Fibroblast of pulmonary artery (primary cell): ENCODE measurements around the gene RTF1.

ENCODE experiments used
- DNase-seq: peaks from one replicate; pipeline ENCODE4 v3.0.0-alpha.2; 2010; ENCODE audit warnings: low read depth
- H3K4me3 ChIP-seq: replicated peaks from 2 replicates; pipeline ENCODE4 v1.5.1; 2011; ENCODE audit warnings: low read depth, mild to moderate bottlenecking, control low read depth, low read length, moderate library complexity
- TF ChIP-seq, protein P1 (sequence below): IDR thresholded peaks from 2 replicates; pipeline ENCODE4 v1.5.1; 2011; ENCODE audit warnings: mild to moderate bottlenecking, control low read depth, low read length, inconsistent platforms; ENCODE audit errors: missing control alignments

RTF1 gene

DNA sequence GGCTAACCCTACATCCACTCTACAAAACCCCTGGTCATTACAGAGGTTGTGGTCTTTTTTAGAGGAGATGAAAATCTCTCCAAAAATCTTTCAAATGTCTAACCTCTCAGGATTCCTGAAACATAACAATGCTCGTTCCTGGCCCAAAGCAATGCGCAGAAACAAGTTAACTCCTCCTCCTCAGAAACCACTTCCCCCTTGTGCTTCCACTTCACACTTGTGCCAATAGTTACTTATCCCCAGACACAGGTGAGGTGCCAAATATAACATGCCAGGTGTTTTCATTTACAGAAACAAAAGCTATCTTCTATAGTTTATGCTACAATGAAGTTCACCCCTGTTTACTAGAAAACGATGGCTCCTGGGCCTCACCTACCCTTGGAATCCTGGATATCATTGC is 20.8 kb upstream of the RTF1 start:
- DNase-seq: no peak
- TF ChIP-seq, protein P1, sequence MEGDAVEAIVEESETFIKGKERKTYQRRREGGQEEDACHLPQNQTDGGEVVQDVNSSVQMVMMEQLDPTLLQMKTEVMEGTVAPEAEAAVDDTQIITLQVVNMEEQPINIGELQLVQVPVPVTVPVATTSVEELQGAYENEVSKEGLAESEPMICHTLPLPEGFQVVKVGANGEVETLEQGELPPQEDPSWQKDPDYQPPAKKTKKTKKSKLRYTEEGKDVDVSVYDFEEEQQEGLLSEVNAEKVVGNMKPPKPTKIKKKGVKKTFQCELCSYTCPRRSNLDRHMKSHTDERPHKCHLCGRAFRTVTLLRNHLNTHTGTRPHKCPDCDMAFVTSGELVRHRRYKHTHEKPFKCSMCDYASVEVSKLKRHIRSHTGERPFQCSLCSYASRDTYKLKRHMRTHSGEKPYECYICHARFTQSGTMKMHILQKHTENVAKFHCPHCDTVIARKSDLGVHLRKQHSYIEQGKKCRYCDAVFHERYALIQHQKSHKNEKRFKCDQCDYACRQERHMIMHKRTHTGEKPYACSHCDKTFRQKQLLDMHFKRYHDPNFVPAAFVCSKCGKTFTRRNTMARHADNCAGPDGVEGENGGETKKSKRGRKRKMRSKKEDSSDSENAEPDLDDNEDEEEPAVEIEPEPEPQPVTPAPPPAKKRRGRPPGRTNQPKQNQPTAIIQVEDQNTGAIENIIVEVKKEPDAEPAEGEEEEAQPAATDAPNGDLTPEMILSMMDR: no peak
- H3K4me3 ChIP-seq: no peak overlapping the region

DNA sequence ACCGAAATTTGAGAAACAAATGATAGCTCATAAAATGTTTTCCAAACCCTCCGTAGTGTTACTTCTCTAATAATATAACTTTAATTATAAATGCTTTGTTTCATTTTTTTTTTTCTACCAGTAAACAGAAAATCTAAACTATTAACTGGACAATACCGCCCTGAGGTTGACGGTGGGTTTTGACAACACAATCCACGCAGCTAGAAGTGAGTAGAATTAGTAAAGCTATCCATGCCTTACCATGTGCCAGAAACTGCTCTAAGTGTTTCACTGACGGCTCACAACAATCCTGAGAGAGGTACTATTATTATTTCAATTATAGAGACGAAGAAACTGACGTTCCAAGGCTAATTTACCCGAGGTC is 15.0 kb upstream of the RTF1 start:
- TF ChIP-seq, protein P1: no peak
- DNase-seq: no peak
- H3K4me3 ChIP-seq: peak overlapping the region; percentile 96

DNA sequence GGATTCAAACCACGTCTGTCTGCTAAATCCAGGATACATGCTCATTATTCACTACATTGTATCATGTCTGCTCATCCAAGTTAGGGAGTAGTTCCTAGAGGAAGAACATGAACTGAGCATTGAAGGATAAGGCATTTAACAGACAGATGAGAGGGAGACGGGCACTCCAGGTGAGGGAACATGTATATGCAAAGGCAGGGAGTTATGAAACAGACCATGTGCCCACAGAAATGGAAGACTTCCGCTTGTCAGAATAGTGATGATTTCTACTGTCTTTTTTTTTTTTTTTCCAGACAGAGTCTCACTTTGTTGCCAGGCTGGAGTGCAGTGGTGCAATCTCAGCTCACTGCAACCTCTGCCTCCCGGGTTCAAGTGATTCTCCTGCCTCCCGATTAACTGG is 9.6 kb upstream of the RTF1 start:
- TF ChIP-seq, protein P1: no peak
- no peak for DNase-seq
- H3K4me3 ChIP-seq: no peak overlapping the region

DNA sequence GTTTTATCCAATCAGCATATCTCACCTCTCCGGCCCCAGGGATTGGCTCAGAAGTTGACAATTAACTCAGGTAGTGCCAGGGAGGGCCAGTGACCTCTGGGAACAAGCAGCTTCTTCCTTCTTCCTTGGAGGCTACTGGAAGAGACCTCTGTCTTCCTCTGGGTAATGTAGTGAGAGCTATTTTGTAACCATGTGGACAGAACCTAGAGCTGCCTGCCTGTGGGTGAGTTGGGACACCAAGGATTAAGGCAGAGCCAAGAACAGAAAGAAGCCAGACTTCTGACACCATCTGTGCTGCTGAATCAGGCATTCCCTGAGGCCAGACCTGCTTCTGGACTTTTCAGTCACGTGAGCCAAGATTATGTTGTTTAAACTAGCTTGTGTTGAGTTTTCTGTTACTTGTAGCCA is 8.7 kb upstream of the RTF1 start:
- peak; percentile 68 for DNase-seq
- no peak overlapping the region for H3K4me3 ChIP-seq

DNA sequence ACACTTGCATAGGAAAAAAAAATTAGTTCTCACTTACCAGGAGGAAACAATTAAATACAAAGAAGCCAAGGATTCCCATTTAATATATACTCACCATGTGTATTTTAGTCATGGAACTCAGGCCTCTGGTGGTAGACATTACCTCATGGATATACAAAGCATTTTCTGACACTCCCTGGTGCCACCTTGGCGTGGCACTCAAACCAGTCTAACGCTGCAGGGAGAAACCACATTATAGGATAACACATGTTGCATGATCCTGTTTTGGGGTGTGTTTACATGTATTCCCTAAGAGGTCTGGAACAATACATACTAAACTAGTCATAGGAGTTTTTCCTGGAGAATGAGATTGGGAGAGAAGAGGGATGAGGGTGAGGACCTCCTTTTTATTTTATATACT is 5.9 kb upstream of the RTF1 start:
- TF ChIP-seq, protein P1: no peak
- DNase-seq: no peak
- no peak overlapping the region for H3K4me3 ChIP-seq

More for the DNA sequence above, 8.7 kb upstream of the RTF1 start:
- TF ChIP-seq, protein P1: no peak

DNA sequence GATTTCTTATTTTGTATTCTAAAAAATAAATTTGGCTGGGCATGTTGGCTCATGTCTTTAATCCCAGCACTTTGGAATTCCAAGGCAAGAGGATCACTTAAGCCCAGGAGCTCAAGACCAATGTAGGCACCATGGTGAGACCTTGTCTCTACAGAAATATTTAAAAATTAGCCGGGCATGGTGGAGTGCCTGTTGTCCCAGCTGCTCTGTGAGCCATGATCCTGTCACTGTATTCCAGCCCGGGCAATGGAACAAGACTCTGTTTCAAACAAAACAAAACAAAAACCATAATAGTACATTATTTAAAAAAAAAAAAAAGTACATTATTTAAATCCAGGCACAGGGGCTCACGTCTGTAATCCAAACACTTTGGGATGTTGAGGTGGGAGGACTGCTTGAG is 5.5 kb upstream of the RTF1 start:
- no peak overlapping the region for H3K4me3 ChIP-seq
- DNase-seq: no peak
- TF ChIP-seq, protein P1: no peak

DNA sequence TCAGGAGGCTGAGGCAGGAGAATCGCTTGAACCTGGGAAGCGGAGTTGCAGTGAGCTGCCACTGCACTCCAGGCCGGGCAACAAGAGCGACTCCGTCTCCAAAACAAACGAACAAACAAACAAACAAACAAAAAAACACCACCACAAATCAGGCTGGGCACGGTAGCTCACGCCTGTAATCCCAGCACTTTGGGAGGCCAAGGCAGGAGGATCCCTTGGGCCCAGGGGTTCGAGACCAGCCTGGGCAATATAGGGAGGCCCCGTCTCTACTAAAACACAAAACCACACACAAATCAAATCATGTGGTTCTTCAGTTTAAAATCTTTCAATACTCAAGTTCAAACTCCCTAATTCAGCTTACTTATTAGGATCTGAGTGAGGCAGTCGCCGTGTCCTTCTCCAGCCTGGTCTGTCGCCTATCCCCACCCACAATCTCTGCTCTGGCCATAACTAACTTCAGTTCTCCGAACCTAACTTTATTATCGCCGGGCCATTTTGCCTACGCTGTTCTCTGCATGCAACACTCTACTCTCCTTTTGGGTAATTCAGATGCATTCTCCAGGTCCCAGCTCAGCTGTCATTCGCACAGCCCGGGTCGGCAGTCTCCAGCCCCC is 660 bp upstream of the RTF1 start:
- no peak for DNase-seq
- H3K4me3 ChIP-seq: peak overlapping the region; percentile 87
- TF ChIP-seq, protein P1: no peak
